HG02759 (cell line): ENCODE data around the gene IRAK4.

Source experiments
- ATAC-seq: cut with Tn5 transposase; IDR thresholded peaks from one replicate; pipeline ENCODE4 v1.9.1; 2021; ENCODE audit warnings: mild to moderate bottlenecking, moderate library complexity; ENCODE audit not compliant: unreplicated experiment

IRAK4 gene

DNA sequence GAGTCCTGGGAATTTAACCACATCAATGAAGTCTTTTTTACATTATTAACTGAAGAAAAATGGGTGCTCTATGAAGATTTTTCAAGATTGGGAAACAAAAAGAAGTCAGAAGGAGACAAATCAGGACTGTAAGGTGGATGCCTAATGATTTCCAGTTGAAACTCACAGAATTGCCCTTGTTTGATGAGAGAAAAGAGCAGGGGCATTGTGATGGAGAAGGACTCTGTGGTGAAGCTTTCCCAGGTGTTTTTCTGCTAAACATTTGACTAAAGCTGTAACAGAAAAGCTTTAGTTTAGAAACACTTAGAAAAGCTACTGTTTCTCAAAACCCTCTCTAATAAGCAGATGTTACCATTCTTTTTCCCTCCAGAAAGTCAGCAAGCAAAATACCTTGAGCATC lies 5.8 kb downstream of the IRAK4 start:
- no peak for ATAC-seq

DNA sequence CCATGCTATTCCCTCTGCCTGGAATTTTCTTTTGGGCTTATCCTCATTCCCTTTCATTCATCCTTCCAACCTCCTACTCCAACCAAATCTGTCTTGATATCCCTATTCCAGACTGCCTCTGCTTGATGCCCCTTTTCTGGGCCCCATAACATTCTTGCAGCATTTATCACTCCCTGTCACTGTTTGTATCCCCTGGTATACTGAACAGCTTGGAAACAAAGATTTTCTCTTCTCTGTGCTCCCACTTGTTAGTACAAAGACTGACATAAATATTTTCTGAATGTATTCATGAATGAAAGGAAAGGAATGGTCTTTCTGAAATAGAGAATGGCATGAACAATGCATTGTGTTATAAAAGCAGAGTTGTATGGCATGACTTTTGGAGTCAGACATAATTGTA lies 7.5 kb downstream of the IRAK4 start:
- ATAC-seq, result no peak

DNA sequence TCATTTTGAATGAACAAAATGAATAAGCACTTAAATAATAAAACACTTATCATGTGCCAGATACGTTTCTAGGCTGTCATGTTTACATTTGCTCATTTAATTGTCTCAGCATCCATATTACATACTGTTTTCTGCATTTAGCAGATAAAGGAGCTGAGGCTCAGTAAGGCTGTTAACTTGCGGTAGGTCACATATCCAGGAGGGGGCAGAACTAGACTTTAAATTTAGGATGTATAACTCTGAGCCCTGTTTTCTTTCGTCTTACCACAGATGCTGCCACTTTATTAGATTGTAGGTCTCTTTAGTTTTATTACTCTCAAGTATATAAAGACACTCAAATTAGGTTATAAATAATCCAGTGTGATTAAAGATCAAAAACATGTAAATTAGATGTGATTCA lies 17.7 kb downstream of the IRAK4 start:
- ATAC-seq, result no peak

DNA sequence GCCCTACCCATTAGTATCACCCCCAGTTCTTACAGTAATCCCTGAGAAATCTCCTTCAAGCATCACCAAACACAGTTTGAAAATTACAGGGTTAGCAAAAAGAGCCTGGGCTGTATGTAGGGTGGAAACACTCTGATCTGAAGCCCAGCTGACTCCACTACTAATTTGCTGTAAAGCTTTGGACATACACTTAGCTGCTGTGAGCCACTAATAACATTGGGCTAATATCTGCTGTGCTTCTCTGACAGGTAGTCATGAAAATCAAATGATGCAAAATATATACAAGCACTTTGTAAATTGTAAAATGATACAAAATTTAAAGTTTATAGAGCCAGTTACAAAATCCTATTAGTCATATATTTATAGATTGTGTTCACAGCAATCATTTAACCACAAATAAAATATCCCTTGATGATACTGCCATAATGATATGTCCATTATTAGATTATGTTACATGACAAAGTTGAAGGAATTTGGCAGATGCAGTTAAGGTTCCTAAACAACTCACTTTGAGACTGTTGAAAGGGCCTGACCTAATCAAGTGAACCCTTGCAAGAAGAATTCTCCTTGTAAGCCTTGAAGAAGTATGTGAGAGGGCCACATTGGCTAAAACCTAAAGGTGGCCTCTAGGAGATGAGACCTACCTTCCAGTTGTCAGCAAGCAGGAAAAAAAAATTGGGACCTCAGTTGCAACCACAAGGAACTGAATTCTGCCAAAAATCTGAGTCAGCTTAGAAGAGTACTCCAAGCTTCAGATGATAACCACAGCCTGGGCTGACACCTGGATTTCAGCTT lies 28.3 kb downstream of the IRAK4 start:
- no peak for ATAC-seq

DNA sequence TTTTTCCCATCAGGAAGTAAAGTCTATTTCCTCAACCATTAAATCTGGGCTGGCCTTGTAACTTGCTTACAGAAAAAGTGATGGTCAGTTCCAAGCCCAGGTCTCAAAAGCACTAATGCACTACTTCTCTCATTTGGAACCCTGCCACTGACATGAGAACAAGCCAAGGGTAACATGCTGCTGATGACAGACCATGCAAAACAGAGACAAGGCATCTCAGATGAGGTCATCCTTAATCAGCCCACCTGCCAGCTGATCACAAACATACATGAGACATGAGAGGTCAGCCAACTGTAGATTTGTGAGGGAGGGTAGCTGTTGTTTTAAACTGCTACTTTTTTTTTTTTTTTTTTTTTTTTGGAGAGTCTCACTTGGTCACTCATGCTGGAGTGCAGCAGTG lies 31.2 kb downstream of the IRAK4 start:
- no peak for ATAC-seq

DNA sequence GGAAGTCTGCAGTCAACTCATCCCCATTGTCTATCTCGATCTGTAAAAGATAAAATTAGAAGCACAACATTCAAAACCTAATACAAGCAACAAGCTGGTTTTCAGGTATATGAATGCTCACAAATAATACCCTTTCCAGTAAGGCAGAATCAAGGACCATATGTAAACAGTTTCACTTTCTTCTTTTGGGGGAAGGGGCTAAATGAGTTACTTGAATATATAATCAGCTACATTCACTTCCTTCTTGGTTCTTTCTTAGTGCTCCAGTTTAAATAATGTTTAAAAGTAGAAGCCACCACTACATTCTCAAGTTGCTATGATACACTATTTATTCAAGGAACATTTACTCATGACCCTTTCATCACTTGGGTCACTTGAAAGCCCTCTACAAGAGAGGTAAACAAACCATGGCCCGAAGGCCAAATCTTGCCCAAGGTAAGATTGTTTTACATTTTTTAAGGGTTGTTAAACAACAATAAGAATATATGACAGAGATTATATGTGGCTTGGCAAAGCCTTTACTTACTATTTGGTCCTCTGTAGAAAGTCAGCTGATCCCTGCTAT lies 37.0 kb downstream of the IRAK4 start:
- ATAC-seq, result no peak

DNA sequence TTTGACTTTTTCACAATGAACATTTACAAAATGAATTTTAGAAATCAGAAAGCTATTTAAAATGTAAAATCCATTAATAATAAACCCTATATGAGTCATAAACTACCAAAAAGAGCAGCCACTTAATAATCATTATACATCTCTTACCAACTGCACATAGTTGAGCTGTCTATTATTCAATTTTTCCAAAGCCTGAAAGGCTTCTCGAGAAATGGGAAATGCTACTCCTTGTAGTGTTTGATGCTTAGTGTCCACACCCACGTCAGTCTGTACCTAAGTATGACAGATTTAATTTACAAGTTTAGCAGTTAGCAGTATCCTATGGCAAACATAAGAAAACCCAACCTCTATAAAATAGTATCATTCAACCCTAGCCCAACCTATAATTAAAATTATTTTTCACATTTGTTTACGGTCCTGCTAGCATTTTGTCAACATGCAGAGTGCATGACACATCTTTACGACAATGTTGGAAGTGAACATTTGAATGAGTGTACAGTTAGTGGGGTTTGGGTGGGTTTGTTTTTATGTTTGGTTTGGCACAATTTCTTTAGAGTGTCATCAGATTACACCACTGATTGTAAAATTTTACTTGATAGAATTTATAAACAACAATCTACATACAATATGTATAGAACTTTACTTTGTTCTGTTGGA lies 38.9 kb downstream of the IRAK4 start:
- ATAC-seq, result no peak

DNA sequence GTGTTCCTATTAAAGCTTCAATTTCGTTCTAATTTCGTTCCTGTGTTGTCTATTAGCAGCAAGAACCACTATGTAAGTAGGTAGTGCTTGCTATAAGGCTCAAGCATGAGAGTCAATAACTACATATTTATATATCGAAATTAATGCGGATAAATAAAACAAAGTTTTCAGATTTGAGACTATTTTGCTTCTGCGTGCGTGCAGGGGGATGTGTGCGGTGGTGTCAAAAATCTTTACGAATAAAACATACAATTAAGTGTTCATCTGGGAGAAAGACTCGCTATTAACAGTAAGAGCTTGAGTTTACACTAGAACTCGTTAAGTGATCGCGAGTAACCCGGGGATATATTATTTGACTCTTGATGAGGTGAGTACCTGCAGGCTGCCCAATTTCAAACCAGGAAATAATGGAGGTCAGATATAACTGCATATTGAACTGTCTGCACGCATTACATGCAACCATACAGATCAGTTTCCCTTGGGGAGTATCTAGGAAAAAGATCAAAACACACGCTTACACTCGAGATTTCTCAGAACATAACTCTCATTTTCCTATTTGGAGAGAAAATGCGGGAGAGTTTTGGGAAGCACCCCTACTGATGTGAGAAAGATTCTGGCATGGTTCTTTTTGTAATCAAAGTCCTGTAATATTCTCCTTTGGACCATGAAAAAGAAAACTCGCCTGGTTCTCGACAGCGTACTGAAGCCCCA lies 46.6 kb downstream of the IRAK4 start:
- ATAC-seq, result no peak

DNA sequence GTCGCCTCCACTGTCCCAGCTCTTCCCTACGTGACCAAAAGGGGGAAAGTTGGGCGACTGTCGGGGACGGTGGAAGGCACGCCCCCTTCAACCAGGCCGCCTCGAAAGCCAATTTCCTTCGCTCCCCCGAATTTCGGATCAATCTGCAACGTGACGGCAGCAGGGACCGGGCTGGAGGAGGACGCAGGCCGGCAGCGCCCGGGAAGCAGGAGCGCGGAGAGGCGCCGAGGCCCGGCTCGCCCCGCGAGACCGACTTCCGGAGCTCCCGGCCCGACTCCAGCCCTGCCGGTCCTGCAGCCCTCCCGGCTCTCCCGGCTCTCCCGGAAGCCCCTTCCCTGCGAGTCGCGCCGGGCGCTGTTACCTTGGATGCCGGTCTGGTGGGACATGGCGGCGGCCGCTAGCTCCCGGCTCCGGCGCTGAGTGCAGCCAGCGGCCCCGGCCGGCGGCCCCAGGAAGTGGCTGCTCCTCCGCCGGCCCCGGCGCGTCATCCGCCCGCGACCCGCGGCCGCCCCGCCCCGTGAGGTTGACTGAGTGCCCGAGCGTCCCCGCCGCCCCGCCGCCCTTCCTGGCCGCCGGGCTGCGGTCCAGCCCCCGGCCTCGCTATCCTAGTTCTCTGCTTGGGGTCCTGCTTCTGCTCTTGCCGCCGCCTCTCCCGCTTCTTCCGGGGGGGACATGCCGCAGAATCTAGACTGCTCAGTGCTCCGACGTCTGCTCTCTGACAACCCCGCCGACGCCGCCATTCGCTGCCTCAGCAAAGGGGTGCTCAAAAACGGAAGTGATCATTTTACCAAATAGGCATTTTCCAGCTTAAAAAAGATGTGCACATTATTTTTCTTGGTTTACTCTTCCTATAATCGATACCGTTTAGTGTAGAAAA lies 47.3 kb downstream of the IRAK4 start, which contains the start of gene TWF1:
TWF1 (minus strand) TSS at position 458 of the 877 bp plus-strand sequence; CDS start at position 386, 72 bp downstream.
- peak; percentile 98 for ATAC-seq

DNA sequence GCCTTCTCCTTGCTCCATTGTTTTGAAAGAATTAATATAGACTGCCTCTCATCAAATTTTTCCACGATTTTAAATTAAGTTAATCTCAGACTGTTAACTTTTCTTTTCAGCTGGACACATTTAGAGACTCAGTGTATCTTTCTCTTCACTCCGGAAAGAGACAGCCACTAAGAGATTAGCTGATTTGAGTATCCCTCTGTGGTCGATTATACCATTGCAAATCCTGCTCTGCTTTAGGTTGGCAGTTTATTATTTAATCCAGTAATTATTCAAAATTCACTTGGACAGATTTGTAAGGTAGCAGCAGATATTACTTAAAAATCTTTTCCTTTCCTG lies 48.0 kb downstream of the IRAK4 start:
- ATAC-seq, result no peak

DNA sequence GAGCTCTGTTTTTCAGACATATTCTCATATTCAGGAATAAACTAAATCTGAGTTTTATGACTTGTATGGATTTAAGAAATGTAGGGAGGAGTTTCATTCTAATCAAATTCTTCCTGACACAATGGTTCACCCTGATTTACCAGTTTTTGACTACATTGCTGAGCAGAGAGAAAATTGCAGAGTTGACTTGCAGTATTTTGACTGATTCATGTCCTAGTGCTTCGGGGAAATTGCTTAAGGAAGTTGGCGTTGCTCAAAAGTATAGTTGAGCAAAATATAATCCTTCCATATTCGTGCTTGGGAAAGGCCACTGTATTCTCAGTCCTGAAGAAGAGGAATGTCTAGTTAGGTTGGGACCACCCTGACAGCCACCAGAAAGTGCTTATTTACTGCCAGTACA lies 48.6 kb downstream of the IRAK4 start:
- ATAC-seq, result no peak

DNA sequence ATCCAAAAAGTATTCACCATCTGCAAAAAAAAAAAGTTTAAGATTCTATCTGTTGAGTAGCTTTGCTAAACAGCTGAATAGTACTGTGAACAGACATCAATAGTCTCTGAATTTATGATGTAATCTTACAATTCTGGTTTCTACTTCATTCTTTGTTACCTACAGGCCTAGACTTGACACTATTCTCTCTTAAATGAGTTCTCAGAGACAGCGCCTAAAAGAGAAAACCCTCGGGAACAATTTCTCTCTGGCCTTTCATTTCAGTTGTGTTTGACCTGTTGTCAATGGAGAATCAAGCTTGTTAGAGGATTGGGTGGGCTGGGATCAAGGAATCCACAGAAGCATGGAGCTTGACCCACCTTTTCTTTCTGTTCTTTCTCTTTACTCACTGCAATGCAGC lies 53.3 kb downstream of the IRAK4 start:
- no peak for ATAC-seq

DNA sequence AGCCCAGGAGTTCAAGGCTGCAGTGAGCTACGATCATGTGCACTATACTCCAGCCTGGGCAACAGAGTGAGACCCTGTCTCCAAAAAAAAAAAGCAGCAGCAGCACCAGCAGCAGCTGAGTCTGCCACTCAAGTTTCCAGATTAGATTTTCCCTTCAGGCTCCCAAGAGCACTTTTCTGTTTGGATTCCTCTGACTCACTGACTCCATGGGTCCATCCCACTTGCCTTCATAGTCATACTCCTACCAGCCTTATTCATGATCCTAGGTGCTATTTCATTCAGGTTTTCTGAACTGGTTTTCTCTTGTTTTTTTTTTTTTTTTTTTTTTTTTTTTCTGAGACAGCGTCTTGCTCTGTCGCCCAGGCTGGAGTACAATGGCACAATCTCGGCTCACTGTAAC lies 54.2 kb downstream of the IRAK4 start:
- no peak for ATAC-seq

DNA sequence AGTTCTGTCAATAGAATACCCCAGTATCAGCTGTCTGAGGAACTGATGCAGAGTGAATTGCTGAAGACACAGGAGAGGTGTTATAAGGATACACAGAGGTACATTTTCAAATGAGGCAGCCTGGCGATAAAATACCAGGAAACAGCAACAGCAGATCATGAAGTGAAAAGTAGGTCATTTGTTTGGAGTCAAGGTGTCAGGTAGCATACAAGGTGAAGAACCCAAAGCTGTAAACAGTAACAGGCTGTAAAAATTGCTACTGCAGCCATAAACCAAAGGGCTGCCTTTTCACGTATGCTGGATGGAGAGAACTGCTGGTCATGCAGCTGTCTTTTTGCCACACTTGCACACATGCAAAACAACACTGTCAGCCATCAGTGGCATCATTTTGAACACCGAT lies 56.7 kb downstream of the IRAK4 start:
- ATAC-seq, result no peak

DNA sequence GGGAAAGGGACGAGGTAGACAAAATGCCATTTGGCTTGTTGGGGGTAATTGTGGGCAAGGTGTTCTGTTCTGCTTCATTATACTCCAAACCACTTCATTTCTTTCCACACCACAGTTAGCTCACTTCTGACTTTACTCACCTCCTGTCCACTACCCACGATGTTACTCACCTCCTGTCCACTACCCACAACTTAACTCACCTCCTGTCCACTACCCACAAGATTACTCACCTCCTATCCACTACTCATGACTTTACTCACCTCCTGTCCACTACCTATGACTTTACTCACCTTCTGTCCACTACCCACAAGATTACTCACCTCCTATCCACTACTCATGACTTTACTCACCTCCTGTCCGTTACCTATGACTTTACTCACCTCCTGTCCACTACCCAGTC lies 57.4 kb downstream of the IRAK4 start:
- no peak for ATAC-seq

DNA sequence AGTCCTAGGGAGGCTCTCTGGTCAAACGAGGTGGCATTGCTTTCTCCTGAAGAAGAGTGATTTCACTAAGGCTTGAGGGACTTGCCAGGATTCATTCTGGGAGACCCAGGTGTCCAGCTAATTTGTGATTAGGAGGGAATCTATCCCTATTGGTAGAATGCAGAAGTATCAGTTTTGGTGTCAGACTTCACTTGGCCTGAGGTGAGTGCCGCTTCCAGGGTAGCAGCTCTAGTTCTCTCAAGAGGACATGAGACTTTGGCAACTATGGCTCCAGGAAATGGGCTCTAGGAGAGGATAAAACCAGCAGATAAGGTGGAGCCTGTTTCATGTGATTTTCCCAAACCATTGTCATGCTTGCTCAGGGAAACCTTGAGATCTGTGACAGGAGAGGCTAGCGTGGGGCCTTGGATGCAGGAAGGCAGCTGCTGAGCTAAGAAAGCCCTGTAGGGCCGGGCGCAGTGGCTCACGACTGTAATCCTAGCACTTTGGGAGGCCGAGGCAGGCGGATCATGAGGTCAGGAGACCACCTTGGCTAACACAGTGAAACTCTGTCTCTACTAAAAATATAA lies 65.5 kb downstream of the IRAK4 start:
- no peak for ATAC-seq

DNA sequence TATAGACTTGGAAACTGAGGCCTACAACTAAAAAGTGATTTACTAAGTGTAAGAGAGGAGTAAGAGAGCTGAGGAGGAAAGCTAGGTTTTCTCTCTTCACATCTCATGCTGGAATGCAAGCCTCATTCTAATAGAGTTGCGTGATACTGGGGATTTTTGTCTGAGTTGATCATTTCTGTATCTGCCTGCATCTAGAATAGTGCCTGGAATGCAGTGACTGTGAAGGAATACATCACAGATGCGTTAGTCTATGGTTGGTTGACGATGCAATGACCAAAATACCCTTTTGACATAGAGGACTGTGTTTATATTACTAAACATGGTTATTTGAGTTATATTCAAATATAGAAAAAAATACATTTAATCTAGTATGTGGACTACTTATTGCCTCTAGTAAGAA lies 67.9 kb downstream of the IRAK4 start:
- ATAC-seq, result no peak

DNA sequence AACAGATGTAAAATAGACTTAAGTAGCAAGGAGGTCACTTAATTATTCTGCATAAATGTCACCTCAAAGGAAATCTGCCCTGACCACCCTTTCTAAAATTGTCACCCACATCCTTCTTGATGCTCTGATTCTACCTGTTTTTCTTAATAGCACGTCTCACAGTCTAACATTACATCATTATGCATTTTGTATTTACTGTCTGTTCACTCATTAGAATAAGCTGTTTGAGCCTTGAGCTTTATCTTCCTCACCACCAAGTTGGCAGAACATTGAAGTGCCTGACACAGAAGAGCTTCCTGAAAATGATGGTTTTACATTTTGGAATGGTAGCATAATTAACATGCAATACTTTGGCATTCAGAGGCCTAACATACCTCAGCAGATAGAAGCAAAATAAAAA lies 68.3 kb downstream of the IRAK4 start:
- ATAC-seq, result no peak

DNA sequence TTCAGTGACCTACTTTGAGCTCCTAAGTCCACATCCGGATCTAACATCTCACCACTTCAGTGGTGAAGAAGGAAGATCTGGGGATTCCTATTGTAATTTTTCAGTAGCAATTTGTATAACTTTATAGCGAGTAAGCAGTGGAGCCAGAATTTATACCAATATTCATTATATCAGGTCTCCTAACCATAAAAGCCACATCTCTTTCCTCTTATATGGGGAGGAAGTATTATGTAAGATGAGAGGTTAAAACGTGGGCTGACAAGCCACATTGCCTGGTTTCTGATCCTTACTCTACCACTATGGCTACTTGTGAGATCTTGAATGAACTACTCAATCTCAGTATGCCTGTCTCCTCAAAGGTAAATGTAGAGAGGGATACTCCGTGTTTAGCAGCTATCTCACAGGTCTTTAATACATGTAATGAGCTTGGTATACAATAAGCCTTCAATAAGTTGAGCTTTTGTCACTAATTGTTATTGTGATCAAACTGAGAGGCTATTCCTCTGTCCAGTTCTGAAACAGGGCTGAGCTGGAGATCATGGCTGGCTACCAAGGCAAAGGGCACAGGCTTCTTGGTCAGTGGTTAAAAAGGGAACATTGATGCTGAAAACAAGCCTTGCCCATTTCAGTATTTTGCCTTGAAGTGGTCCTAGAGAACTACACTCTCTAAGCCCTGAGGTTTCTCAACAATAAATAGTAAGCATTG lies 73.9 kb downstream of the IRAK4 start:
- ATAC-seq, result no peak

DNA sequence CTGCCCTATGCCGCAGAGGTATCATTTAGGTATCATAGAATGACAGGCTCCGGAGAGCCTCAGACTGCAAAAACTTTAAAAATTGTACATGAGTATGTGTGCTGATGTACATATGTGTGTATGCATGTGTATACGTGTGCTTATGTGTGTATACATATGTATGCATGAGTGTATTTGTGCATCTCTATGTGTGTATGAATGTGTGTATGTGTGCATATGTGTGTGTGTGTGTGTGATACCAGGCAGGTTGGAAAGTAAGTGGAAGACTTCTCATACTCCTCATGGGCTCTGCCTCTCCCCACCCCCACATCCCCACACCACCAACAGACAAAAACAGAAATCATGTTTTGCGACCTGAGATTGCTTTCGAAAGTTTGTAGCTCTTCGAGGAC lies 76.5 kb downstream of the IRAK4 start:
- ATAC-seq, result peak; percentile 7
